H1 (cell line): Measurements from ENCODE around the gene EXOG. TPM values are rescaled to one million over a fixed set of nuclear protein-coding genes. Genes with fewer than 3 reads are reported as not detected.

Source experiments
- MAFK ChIP-seq: IDR thresholded peaks from 2 replicates; pipeline ENCODE4 v1.6.1; 2012; ENCODE audit warnings: low read depth, mild to moderate bottlenecking, improper control_type of control experiment, low read length
- TCF12 ChIP-seq: IDR thresholded peaks from 2 replicates; pipeline ENCODE4 v1.6.1; 2011; ENCODE audit warnings: low read depth, mild to moderate bottlenecking, low read length
- polyA plus RNA-seq, 7 experiments: library from polyadenylated mRNA; depleted of rRNA in 3 of 7; stranded (reverse) in 5 of 7; unstranded in 2 of 7; fragments of >200 nt in 5 of 7; fragments of 200-250 nt in 2 of 7; gene quantifications; 1 replicate in 5 of 7; 2 replicates in 1 of 7; 4 replicates in 1 of 7; pipeline versions ENCODE4 v1.2.1 to v1.2.3, GENCODE V29; 2011 to 2013; ENCODE audit warnings: missing spikeins in 2 of 7, mixed read lengths in 2 of 7
- total RNA-seq: library from RNA; stranded (reverse); fragmentation: NEBNext Ultra II Directional; extraction: Animal tissue kit (Norgen Biotek cat#: 25700); gene quantifications from 2 replicates; pipeline ENCODE4 v1.2.1, GENCODE V29; 2021
- TF ChIP-seq, protein P1 (sequence below): IDR thresholded peaks from 2 replicates; pipeline ENCODE4 v1.6.1; 2012; ENCODE audit warnings: inconsistent platforms
- TF ChIP-seq, protein P2 (sequence below): fragments of 300-600 bp; sonication (generic); IDR thresholded peaks from 2 replicates; pipeline ENCODE4 v1.7.1; 2012; ENCODE audit warnings: low read length, moderate library complexity, mild to moderate bottlenecking, inconsistent platforms; ENCODE audit not compliant: insufficient replicate concordance
- TF ChIP-seq, protein P3 (sequence below): IDR thresholded peaks from 2 replicates; pipeline ENCODE4 v1.6.1; 2011; ENCODE audit warnings: low read depth, mild to moderate bottlenecking, low read length; ENCODE audit not compliant: insufficient read depth

EXOG gene
- total and polyA plus RNA-seq, 2 of the 8 experiments (the other 6 are each of a cell fraction or from before 2014, with no cell fraction given): 7.2 to 12.9 TPM

DNA sequence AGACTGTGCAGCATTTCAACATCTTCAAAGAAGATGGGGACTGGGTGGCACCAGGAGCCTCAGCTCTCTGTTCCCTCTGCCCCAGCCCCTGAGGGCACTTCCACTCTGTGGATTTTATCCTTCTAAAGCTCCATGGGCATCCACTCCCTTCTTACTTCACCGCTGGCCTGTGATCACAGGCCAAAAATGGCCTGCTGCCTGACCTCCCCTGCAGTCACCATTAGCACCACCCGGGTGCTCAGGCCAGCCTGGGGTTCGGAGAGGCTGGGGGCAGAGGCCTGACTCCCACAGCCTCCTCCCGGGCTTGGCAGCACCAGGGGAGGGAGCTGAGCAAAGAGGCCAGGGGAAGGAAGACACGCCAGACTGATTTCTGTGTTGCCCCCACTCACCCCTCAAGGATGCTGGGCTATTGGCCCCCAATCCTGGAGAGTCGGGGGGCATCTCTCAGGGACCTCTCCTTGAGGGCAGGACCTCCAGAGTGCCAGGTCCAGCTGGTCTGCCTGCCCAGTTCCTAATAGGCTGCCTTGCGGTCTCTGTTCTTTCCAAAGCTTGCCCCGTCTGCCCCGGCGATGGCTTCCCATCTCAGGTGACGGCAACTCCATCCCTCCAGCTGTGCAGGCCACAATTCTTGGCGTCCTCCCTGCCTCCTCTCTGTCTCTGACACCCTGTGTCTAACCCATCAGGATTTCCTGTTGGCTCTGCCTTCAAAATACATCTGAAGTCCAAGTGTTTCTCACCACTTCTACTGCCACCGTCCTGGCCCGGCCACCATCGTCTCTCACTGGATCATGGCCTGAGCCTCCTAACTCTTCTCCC is 67.1 kb downstream of the EXOG start (continued):
- TF ChIP-seq, protein P1, sequence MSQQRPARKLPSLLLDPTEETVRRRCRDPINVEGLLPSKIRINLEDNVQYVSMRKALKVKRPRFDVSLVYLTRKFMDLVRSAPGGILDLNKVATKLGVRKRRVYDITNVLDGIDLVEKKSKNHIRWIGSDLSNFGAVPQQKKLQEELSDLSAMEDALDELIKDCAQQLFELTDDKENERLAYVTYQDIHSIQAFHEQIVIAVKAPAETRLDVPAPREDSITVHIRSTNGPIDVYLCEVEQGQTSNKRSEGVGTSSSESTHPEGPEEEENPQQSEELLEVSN: no peak
- TF ChIP-seq, protein P2, sequence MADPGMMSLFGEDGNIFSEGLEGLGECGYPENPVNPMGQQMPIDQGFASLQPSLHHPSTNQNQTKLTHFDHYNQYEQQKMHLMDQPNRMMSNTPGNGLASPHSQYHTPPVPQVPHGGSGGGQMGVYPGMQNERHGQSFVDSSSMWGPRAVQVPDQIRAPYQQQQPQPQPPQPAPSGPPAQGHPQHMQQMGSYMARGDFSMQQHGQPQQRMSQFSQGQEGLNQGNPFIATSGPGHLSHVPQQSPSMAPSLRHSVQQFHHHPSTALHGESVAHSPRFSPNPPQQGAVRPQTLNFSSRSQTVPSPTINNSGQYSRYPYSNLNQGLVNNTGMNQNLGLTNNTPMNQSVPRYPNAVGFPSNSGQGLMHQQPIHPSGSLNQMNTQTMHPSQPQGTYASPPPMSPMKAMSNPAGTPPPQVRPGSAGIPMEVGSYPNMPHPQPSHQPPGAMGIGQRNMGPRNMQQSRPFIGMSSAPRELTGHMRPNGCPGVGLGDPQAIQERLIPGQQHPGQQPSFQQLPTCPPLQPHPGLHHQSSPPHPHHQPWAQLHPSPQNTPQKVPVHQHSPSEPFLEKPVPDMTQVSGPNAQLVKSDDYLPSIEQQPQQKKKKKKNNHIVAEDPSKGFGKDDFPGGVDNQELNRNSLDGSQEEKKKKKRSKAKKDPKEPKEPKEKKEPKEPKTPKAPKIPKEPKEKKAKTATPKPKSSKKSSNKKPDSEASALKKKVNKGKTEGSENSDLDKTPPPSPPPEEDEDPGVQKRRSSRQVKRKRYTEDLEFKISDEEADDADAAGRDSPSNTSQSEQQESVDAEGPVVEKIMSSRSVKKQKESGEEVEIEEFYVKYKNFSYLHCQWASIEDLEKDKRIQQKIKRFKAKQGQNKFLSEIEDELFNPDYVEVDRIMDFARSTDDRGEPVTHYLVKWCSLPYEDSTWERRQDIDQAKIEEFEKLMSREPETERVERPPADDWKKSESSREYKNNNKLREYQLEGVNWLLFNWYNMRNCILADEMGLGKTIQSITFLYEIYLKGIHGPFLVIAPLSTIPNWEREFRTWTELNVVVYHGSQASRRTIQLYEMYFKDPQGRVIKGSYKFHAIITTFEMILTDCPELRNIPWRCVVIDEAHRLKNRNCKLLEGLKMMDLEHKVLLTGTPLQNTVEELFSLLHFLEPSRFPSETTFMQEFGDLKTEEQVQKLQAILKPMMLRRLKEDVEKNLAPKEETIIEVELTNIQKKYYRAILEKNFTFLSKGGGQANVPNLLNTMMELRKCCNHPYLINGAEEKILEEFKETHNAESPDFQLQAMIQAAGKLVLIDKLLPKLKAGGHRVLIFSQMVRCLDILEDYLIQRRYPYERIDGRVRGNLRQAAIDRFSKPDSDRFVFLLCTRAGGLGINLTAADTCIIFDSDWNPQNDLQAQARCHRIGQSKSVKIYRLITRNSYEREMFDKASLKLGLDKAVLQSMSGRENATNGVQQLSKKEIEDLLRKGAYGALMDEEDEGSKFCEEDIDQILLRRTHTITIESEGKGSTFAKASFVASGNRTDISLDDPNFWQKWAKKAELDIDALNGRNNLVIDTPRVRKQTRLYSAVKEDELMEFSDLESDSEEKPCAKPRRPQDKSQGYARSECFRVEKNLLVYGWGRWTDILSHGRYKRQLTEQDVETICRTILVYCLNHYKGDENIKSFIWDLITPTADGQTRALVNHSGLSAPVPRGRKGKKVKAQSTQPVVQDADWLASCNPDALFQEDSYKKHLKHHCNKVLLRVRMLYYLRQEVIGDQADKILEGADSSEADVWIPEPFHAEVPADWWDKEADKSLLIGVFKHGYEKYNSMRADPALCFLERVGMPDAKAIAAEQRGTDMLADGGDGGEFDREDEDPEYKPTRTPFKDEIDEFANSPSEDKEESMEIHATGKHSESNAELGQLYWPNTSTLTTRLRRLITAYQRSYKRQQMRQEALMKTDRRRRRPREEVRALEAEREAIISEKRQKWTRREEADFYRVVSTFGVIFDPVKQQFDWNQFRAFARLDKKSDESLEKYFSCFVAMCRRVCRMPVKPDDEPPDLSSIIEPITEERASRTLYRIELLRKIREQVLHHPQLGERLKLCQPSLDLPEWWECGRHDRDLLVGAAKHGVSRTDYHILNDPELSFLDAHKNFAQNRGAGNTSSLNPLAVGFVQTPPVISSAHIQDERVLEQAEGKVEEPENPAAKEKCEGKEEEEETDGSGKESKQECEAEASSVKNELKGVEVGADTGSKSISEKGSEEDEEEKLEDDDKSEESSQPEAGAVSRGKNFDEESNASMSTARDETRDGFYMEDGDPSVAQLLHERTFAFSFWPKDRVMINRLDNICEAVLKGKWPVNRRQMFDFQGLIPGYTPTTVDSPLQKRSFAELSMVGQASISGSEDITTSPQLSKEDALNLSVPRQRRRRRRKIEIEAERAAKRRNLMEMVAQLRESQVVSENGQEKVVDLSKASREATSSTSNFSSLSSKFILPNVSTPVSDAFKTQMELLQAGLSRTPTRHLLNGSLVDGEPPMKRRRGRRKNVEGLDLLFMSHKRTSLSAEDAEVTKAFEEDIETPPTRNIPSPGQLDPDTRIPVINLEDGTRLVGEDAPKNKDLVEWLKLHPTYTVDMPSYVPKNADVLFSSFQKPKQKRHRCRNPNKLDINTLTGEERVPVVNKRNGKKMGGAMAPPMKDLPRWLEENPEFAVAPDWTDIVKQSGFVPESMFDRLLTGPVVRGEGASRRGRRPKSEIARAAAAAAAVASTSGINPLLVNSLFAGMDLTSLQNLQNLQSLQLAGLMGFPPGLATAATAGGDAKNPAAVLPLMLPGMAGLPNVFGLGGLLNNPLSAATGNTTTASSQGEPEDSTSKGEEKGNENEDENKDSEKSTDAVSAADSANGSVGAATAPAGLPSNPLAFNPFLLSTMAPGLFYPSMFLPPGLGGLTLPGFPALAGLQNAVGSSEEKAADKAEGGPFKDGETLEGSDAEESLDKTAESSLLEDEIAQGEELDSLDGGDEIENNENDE: no peak
- TF ChIP-seq, protein P3, sequence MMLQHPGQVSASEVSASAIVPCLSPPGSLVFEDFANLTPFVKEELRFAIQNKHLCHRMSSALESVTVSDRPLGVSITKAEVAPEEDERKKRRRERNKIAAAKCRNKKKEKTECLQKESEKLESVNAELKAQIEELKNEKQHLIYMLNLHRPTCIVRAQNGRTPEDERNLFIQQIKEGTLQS: no peak
- TF ChIP-seq MAFK (no peak), TCF12 (no peak)
